Activated CD4-positive, alpha-beta T cell treated with anti-CD3 and anti-CD28 coated beads, Interleukin-2, Interleukin-6, amounts not matched to agents 100 ng/mL and 50 ng/mL, durations not matched to agents 16 hours and 8 hours (primary cell): ENCODE data around the gene DCC.

ENCODE experiments used
- DNase-seq: peaks from one replicate; pipeline ENCODE4 v3.0.0-alpha.2; 2020

DCC gene

GRCh38 chr18:52610451-52611115 is 270.6 kb downstream of the DCC start:
- DNase-seq, result no peak

GRCh38 chr18:52612406-52612805 is 272.4 kb downstream of the DCC start:
- no peak for DNase-seq

GRCh38 chr18:52615321-52615720 is 275.3 kb downstream of the DCC start:
- DNase-seq, result no peak

GRCh38 chr18:52615943-52616342 is 275.9 kb downstream of the DCC start:
- DNase-seq, result no peak

- DNase-seq, result no peak
Measured at GRCh38 chr18:52617931-52618330, 277.9 kb downstream of the DCC start.

GRCh38 chr18:52620926-52621439 is 281.0 kb downstream of the DCC start:
- DNase-seq, result no peak

- no peak for DNase-seq
Measured at GRCh38 chr18:52624702-52625101, 284.7 kb downstream of the DCC start.

GRCh38 chr18:52636536-52636935 is 296.5 kb downstream of the DCC start:
- DNase-seq, result no peak

GRCh38 chr18:52648201-52648600 is 308.2 kb downstream of the DCC start:
- no peak for DNase-seq

- no peak for DNase-seq
Measured at GRCh38 chr18:52652391-52652790, 312.4 kb downstream of the DCC start.

- no peak for DNase-seq
Measured at GRCh38 chr18:52657043-52657805, 317.2 kb downstream of the DCC start.

GRCh38 chr18:52667463-52668065 is 327.6 kb downstream of the DCC start:
- DNase-seq, result no peak

- no peak for DNase-seq
Measured at GRCh38 chr18:52670896-52671295, 330.9 kb downstream of the DCC start.

- no peak for DNase-seq
Measured at GRCh38 chr18:52678034-52678433, 338.0 kb downstream of the DCC start.

GRCh38 chr18:52678551-52678950 is 338.6 kb downstream of the DCC start:
- no peak for DNase-seq

- no peak for DNase-seq
Measured at GRCh38 chr18:52679354-52679753, 339.4 kb downstream of the DCC start.

GRCh38 chr18:52682260-52682659 is 342.3 kb downstream of the DCC start:
- DNase-seq, result no peak

GRCh38 chr18:52685316-52685715 is 345.3 kb downstream of the DCC start:
- DNase-seq, result no peak

GRCh38 chr18:52691841-52692240 is 351.8 kb downstream of the DCC start:
- DNase-seq, result no peak

- DNase-seq, result no peak
Measured at GRCh38 chr18:52694804-52695203, 354.8 kb downstream of the DCC start.

GRCh38 chr18:52700116-52700515 is 360.1 kb downstream of the DCC start:
- no peak for DNase-seq

GRCh38 chr18:52700816-52701215 is 360.8 kb downstream of the DCC start:
- no peak for DNase-seq

- DNase-seq, result no peak
Measured at GRCh38 chr18:52701219-52701935, 361.4 kb downstream of the DCC start.
